NCI-H2107 (cell line): ENCODE measurements around the gene KLHDC4.
"Not testable (repeated sequence)": the region's sequence is repeated elsewhere in the genome, so short reads cannot be mapped to it uniquely, and the experiment has no call there.

ENCODE experiments used
- DNase-seq: peaks from one replicate; lab custom pipeline; 2025; lab: John Stamatoyannopoulos, UW

The KLHDC4 gene

GRCh38 chr16:87684106-87684677 is 81.6 kb downstream of the KLHDC4 start:
- no peak for DNase-seq

- no peak for DNase-seq
Measured at GRCh38 chr16:87682852-87683399, 82.9 kb downstream of the KLHDC4 start.

- no peak for DNase-seq
Measured at GRCh38 chr16:87681981-87682570, 83.7 kb downstream of the KLHDC4 start.

GRCh38 chr16:87681051-87681602 is 84.7 kb downstream of the KLHDC4 start:
- DNase-seq, result not testable (repeated sequence)

GRCh38 chr16:87680272-87680644 is 85.5 kb downstream of the KLHDC4 start:
- no peak for DNase-seq

GRCh38 chr16:87679593-87680271 is 86.1 kb downstream of the KLHDC4 start:
- DNase-seq, result no peak

- DNase-seq, result no peak
Measured at GRCh38 chr16:87678618-87679017, 87.2 kb downstream of the KLHDC4 start.

GRCh38 chr16:87677830-87678229 is 88.0 kb downstream of the KLHDC4 start:
- DNase-seq, result no peak

- DNase-seq, result no peak
Measured at GRCh38 chr16:87675111-87675719, 90.6 kb downstream of the KLHDC4 start.

- DNase-seq, result no peak
Measured at GRCh38 chr16:87674419-87674818, 91.4 kb downstream of the KLHDC4 start.

GRCh38 chr16:87671715-87672270 is 94.0 kb downstream of the KLHDC4 start:
- DNase-seq, result no peak

GRCh38 chr16:87671221-87671620 is 94.6 kb downstream of the KLHDC4 start:
- no peak for DNase-seq

GRCh38 chr16:87669672-87670071 is 96.1 kb downstream of the KLHDC4 start:
- no peak for DNase-seq

GRCh38 chr16:87667946-87668345 is 97.8 kb downstream of the KLHDC4 start:
- no peak for DNase-seq

GRCh38 chr16:87667443-87667842 is 98.3 kb downstream of the KLHDC4 start:
- DNase-seq, result no peak

GRCh38 chr16:87666919-87667318 is 98.9 kb downstream of the KLHDC4 start:
- DNase-seq, result no peak

- no peak for DNase-seq
Measured at GRCh38 chr16:87665193-87665592, 100.6 kb downstream of the KLHDC4 start.

GRCh38 chr16:87664792-87665191 is 101.0 kb downstream of the KLHDC4 start:
- no peak for DNase-seq

GRCh38 chr16:87662254-87663204 is 103.3 kb downstream of the KLHDC4 start:
- no peak for DNase-seq

- DNase-seq, result no peak
Measured at GRCh38 chr16:87661561-87661960, 104.2 kb downstream of the KLHDC4 start.

GRCh38 chr16:87658564-87659225 is 107.1 kb downstream of the KLHDC4 start:
- DNase-seq, result no peak
